ENCODE results near the gene ISCA2.

ISCA2 gene

GRCh38 chr14:74483321-74483720 lies 10.2 kb upstream of the ISCA2 start:
- no peak for DNase-seq

GRCh38 chr14:74486164-74486563 lies 7.4 kb upstream of the ISCA2 start:
- DNase-seq = no peak

GRCh38 chr14:74488786-74489397 lies 4.7 kb upstream of the ISCA2 start:
- no peak for DNase-seq

GRCh38 chr14:74490486-74490885 lies 3.1 kb upstream of the ISCA2 start:
- no peak for DNase-seq

GRCh38 chr14:74491956-74492775 lies 1.4 kb upstream of the ISCA2 start:
- no peak for DNase-seq

- no peak for DNase-seq
Measured at GRCh38 chr14:74492776-74493342, 706 bp upstream of the ISCA2 start, which contains the start of gene NPC2. Gene NPC2, minus strand, starts transcription at chr14:74493305. Its CDS starts 31 bp downstream, at chr14:74493274.

- no peak for DNase-seq
Measured at GRCh38 chr14:74495356-74495755, 1.8 kb downstream of the ISCA2 start.

GRCh38 chr14:74500417-74501134 lies 7.0 kb downstream of the ISCA2 start:
- no peak for DNase-seq

- no peak for DNase-seq
Measured at GRCh38 chr14:74501135-74501614, 7.6 kb downstream of the ISCA2 start.

- no peak for DNase-seq
Measured at GRCh38 chr14:74501691-74502090, 8.1 kb downstream of the ISCA2 start.

GRCh38 chr14:74502236-74503019 lies 8.9 kb downstream of the ISCA2 start:
- DNase-seq = no peak

GRCh38 chr14:74503291-74503937 lies 9.8 kb downstream of the ISCA2 start:
- no peak for DNase-seq

GRCh38 chr14:74503938-74504335 lies 10.4 kb downstream of the ISCA2 start:
- no peak for DNase-seq

- no peak for DNase-seq
Measured at GRCh38 chr14:74504412-74504811, 10.8 kb downstream of the ISCA2 start.

GRCh38 chr14:74504874-74505720 lies 11.5 kb downstream of the ISCA2 start:
- no peak for DNase-seq

- DNase-seq = no peak
Measured at GRCh38 chr14:74505831-74506230, 12.3 kb downstream of the ISCA2 start.

- DNase-seq = no peak
Measured at GRCh38 chr14:74506411-74506851, 12.9 kb downstream of the ISCA2 start.

GRCh38 chr14:74507085-74507484 lies 13.5 kb downstream of the ISCA2 start:
- no peak for DNase-seq

GRCh38 chr14:74507840-74508239 lies 14.3 kb downstream of the ISCA2 start:
- no peak for DNase-seq

GRCh38 chr14:74508292-74508731 lies 14.7 kb downstream of the ISCA2 start:
- DNase-seq = no peak

Data from GOT3 (cell line).